Daoy (cell line): ENCODE data around the gene SPRYD4. TPM values are rescaled to one million over a fixed set of nuclear protein-coding genes. Genes with fewer than 3 reads are reported as not detected.
"Not testable (repeated sequence)": the region's sequence is repeated elsewhere in the genome, so short reads cannot be mapped to it uniquely, and the experiment has no call there.

Source experiments
- DNase-seq: peaks from one replicate; pipeline ENCODE4 v3.0.0-alpha.2; 2015; ENCODE audit warnings: low read depth
- total RNA-seq: library from RNA; depleted of rRNA; stranded (reverse); fragments of >200 nt; shearing (Covaris generic); gene quantifications from 2 replicates; pipeline ENCODE4 v1.2.3, GENCODE V29; 2014; rRNA removed

The SPRYD4 gene
- total RNA-seq: 2.9 and 3.2 TPM in 2 replicates

GRCh38 chr12:56468216-56469006, at the start of gene SPRYD4:
Gene SPRYD4 (plus strand): TSS chr12:56468578. CDS start chr12:56468592, 14 bp downstream.
- peak; percentile 96 for DNase-seq

- no peak for DNase-seq
Measured at GRCh38 chr12:56420411-56420810, 48.0 kb upstream of the SPRYD4 start.

- no peak for DNase-seq
Measured at GRCh38 chr12:56425193-56425592, 43.2 kb upstream of the SPRYD4 start.

- no peak for DNase-seq
Measured at GRCh38 chr12:56425940-56426438, 42.4 kb upstream of the SPRYD4 start.

GRCh38 chr12:56431288-56431687, 37.1 kb upstream of the SPRYD4 start:
- no peak for DNase-seq

GRCh38 chr12:56431850-56432249, 36.5 kb upstream of the SPRYD4 start:
- DNase-seq: no peak

GRCh38 chr12:56434828-56435227, 33.5 kb upstream of the SPRYD4 start:
- no peak for DNase-seq

GRCh38 chr12:56437430-56438176, 30.8 kb upstream of the SPRYD4 start:
- no peak for DNase-seq

- not testable (repeated sequence) for DNase-seq
Measured at GRCh38 chr12:56443208-56443607, 25.2 kb upstream of the SPRYD4 start.

GRCh38 chr12:56448860-56449621, 19.3 kb upstream of the SPRYD4 start, which contains the start of gene TIMELESS:
Gene TIMELESS (minus strand): TSS chr12:56449426. CDS start chr12:56434170, 15,256 bp downstream.
- DNase-seq: peak; percentile 95

GRCh38 chr12:56449622-56449984, 18.8 kb upstream of the SPRYD4 start:
- DNase-seq: no peak

- DNase-seq: no peak
Measured at GRCh38 chr12:56450241-56450640, 18.1 kb upstream of the SPRYD4 start.

- no peak for DNase-seq
Measured at GRCh38 chr12:56451147-56451546, 17.2 kb upstream of the SPRYD4 start.

GRCh38 chr12:56454557-56454956, 13.8 kb upstream of the SPRYD4 start, which contains the start of gene MIP:
Gene MIP (minus strand): TSS chr12:56454657. CDS start chr12:56454613, 44 bp downstream.
- DNase-seq: no peak

GRCh38 chr12:56457817-56458216, 10.6 kb upstream of the SPRYD4 start:
- no peak for DNase-seq

GRCh38 chr12:56461235-56462159, 6.9 kb upstream of the SPRYD4 start:
- peak; percentile 53 for DNase-seq

- no peak for DNase-seq
Measured at GRCh38 chr12:56462565-56462964, 5.8 kb upstream of the SPRYD4 start.

GRCh38 chr12:56469007-56469930, 891 bp downstream of the SPRYD4 start:
- peak; percentile 18 for DNase-seq

GRCh38 chr12:56474389-56474788, 6.0 kb downstream of the SPRYD4 start:
- no peak for DNase-seq

- no peak for DNase-seq
Measured at GRCh38 chr12:56476143-56476542, 7.8 kb downstream of the SPRYD4 start.
